ENCODE measurements around the gene HSPG2.
"Not testable (repeated sequence)": the region's sequence is repeated elsewhere in the genome, so short reads cannot be mapped to it uniquely, and the experiment has no call there.

Gene HSPG2

GRCh38 chr1:21919520-21919919 lies 17.6 kb downstream of the HSPG2 start:
- no peaks in the 10 kb centered on the region for H3K36me3 ChIP-seq (replicated peaks)
- H3K27ac ChIP-seq = peak overlapping the region; percentile 43
- H3K27me3 ChIP-seq (replicated peaks) = no peaks in the 10 kb centered on the region
- peak; percentile 74 for DNase-seq
- in situ Hi-C loops (cut with HindIII; ENCODE audit: low pct_ligation_motif_present, low sequenced_read_pairs) = no loop called here
- TF ChIP-seq CTCF (IDR thresholded peaks at IDR 0.05; ENCODE audit: low read depth, low read length, missing control alignments) = no peak
- H3K4me3 ChIP-seq (ENCODE audit: low read depth, low read length) = no peak overlapping the region

DNA sequence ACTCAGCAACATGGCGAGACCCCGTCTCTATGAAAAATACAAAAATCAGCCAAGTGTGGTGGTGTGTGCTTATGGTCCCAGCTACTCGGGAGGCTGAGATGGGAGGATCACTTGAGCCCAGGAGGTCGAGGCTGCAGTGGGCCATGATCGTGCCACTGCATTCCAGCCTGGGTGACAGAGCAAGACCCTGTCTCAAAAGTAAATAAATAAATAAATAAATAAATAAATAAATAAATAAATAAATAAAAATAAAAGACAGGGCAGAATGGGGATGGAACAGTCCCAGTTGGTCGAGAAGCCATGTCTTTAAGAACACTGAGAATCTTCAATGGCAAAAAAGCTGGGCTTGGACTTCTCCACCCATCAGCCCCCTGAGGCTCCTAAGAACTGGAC lies 19.9 kb downstream of the HSPG2 start:
- DNase-seq; in situ Hi-C loops (cut with HindIII; ENCODE audit: low pct_ligation_motif_present, low sequenced_read_pairs); H3K36me3 ChIP-seq (replicated peaks); H3K27ac ChIP-seq; H3K27me3 ChIP-seq (replicated peaks); H3K4me3 ChIP-seq (ENCODE audit: low read depth, low read length): not testable (repeated sequence)

DNA sequence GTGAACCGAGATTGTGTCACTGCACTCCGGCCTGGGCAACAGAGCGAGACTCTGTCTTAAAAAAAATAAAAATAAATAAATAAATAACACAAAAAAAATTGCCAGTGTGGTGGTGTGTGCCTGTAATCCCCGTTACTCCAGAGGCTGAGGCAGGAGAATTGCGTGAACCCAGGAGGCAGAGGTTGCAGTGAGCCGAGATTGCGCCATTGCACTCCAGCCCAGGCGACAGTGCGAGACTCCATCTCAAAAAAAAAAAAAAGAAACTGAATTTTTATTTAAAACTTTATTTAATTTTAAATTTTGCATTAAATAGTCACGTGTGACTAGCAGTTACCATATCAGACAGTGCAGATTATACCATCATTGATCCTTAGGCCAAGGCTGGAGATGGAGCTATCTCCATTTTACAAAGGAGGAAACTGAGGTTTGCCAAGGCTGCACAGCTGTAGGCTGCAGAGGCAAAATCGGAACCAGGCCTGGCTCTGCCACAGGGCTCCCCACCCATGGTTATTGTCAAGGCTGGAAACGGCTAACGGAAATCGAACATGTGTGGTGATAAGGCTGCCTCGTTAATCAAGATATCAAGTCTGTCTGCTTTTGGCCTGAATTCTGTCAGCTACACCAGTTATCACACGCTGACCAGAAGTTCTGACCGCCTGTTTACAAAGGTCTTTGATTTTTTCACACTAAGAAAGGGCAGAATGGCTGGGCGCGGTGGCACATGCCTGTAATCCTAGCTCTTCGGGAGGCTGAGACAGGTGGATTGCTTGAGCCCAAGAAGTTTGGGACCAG lies 20.5 kb downstream of the HSPG2 start:
- Histone ChIP-seq H3K36me3 (replicated peaks) (no peaks in the 10 kb centered on the region), H3K4me3 (ENCODE audit: low read depth, low read length) (no peak overlapping the region), H3K27me3 (replicated peaks) (no peaks in the 10 kb centered on the region), H3K27ac (no peak overlapping the region)
- in situ Hi-C loops (cut with HindIII; ENCODE audit: low pct_ligation_motif_present, low sequenced_read_pairs) = no loop called here
- DNase-seq = no peak
- TF ChIP-seq CTCF (IDR thresholded peaks at IDR 0.05; ENCODE audit: low read depth, low read length, missing control alignments) = no peak

- in situ Hi-C loops (cut with HindIII; ENCODE audit: low pct_ligation_motif_present, low sequenced_read_pairs) = no loop called here
- no peak for DNase-seq
- no peaks in the 10 kb centered on the region for H3K36me3 ChIP-seq (replicated peaks)
These were observed 22.1 kb downstream of the HSPG2 start for GRCh38 chr1:21914880-21915640.

DNA sequence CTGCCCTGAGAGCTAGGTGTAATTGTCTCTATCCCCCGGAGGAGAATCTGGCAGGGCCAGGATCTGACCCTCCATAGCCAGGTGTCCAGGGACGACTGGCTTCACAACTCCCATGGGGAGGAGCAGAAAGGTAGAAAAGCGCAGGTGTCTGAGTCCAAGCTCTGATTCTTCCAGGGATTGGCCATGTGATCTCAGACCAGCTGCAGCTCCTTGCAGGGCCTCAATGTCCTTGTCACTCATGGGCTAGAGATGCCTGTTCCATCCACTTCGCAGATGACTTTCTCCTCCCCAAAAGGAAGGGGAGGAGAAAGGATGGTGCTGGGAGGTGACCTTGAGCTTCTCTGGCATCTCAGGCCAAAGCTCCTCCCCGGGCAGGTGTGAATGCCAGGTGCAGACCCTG lies 22.7 kb downstream of the HSPG2 start:
- in situ Hi-C loops (cut with HindIII; ENCODE audit: low pct_ligation_motif_present, low sequenced_read_pairs) = no loop called here
- DNase-seq = no peak
- TF ChIP-seq CTCF (IDR thresholded peaks at IDR 0.05; ENCODE audit: low read depth, low read length, missing control alignments) = no peak
- Histone ChIP-seq H3K27ac (no peak overlapping the region), H3K4me3 (ENCODE audit: low read depth, low read length) (no peak overlapping the region), H3K27me3 (replicated peaks) (no peaks in the 10 kb centered on the region), H3K36me3 (replicated peaks) (no peaks in the 10 kb centered on the region)

More at GRCh38 chr1:21914880-21915640, 22.1 kb downstream of the HSPG2 start:
- no peak overlapping the region for H3K4me3 ChIP-seq (ENCODE audit: low read depth, low read length)
- no peak overlapping the region for H3K27ac ChIP-seq
- no peak for TF ChIP-seq CTCF (IDR thresholded peaks at IDR 0.05; ENCODE audit: low read depth, low read length, missing control alignments)
- no peaks in the 10 kb centered on the region for H3K27me3 ChIP-seq (replicated peaks)

DNA sequence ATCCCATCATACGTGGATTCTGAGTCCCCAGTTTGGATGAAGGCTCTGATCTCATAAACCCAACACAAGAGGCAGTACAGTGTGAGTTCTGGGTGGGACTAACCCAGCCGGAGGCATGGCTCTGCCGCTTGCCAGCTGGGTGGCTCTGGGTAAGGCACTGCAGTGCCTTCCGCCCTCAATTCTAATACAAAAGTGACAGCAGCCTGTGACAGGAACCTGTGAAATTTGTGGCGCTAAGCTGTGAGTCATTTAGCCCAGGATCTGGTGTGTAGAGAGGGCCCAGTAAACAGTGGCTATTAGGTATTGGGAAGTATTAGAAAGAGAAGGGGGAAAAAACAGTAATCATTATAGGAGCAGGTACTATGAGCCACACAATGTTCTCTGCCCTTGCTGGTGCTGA lies 23.3 kb downstream of the HSPG2 start:
- in situ Hi-C loops (cut with HindIII; ENCODE audit: low pct_ligation_motif_present, low sequenced_read_pairs) = no loop called here
- no peak for DNase-seq
- Histone ChIP-seq H3K27me3 (replicated peaks) (no peaks in the 10 kb centered on the region), H3K4me3 (ENCODE audit: low read depth, low read length) (no peak overlapping the region), H3K36me3 (replicated peaks) (no peaks in the 10 kb centered on the region), H3K27ac (no peak overlapping the region)
- TF ChIP-seq CTCF (IDR thresholded peaks at IDR 0.05; ENCODE audit: low read depth, low read length, missing control alignments) = no peak
